GM18951 (cell line): ENCODE data around the gene SMCO3.

ENCODE experiments used
- POLR2A ChIP-seq: IDR thresholded peaks from 4 replicates; pipeline ENCODE4 v1.6.1; 2011; ENCODE audit warnings: mild to moderate bottlenecking; ENCODE audit not compliant: insufficient read length, insufficient read depth; ENCODE audit errors: extremely low read depth
- in situ Hi-C: fragments of 300-500 bp; cut with MboI; formaldehyde crosslinking; loops from one replicate; pipeline ENCODE4 v1.12.0; 2022; ENCODE audit warnings: low sequenced_read_pairs, mixed read lengths, inconsistent platforms; ENCODE audit not compliant: unreplicated experiment

Gene SMCO3

DNA sequence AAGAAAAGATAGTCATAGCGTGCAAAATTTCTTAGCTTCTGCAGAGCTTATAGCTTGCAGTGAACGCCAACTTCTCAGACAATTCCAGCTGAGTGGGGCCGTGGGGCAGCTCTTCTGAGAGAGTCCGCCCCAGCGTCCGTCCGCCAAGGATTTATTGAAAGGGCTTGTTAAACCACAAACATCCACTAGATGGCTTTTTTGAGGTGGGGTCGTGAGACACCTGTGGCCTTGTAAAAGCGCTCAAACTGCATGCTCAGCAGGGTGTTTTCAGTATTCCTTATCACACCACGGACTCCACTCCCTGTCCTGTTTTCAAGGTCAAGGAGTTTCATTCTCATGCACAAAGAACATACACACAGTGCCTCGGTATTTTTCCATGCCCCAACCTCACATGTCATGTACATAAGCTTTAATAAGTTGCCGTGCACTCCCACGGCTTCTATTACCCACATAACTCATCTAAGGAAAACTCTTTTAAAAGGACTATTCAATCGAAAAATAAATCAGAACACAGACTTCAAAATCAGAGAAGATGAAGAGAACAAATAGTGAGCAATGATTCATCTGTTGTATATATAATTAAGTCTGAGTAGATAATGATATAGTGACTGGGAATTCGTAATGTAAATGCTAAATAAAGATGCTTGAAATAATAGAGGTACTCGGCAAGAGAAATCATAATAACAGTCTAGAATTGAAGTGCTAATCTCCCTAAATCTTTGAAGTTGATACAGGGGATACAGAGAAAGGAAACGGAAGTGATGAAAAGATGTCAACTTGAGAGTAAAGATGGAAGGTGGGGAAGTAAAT lies 57.4 kb downstream of the SMCO3 start:
- in situ Hi-C loops, result no loop called here
- no peak for TF ChIP-seq POLR2A
